Suprapubic skin (tissue), 4 donors: Measurements from ENCODE around the gene SCARB1.

ENCODE experiments used
- POLR2A ChIP-seq, 2 donors: fragments of 450-650 bp; IDR thresholded peaks; one replicate each; pipeline ENCODE4 v1.6.1; 2017; ENCODE audit warnings: antibody characterized with exemption in 2 of 2, mild to moderate bottlenecking in 2 of 2, moderate library complexity in 2 of 2
- POLR2AphosphoS5 ChIP-seq, 3 donors: sonication (generic); formaldehyde crosslinking; IDR thresholded peaks; one replicate each; pipeline ENCODE4 v1.6.1; 2017; ENCODE audit warnings: antibody characterized with exemption in 3 of 3
- TF ChIP-seq, protein P1 (sequence below), 2 donors: fragments of 200-600 bp in 1 of 2; fragments of 450-650 bp in 1 of 2; sonication (generic) in 1 of 2; IDR thresholded peaks; one replicate each; pipeline ENCODE4 v1.5.1; 2016 to 2019; ENCODE audit warnings: antibody characterized with exemption in 2 of 2, mild to moderate bottlenecking in 1 of 2, moderate library complexity in 1 of 2

GRCh38 chr12:124833693-124834122, 30.0 kb downstream of the SCARB1 start:
- TF ChIP-seq, protein P1, sequence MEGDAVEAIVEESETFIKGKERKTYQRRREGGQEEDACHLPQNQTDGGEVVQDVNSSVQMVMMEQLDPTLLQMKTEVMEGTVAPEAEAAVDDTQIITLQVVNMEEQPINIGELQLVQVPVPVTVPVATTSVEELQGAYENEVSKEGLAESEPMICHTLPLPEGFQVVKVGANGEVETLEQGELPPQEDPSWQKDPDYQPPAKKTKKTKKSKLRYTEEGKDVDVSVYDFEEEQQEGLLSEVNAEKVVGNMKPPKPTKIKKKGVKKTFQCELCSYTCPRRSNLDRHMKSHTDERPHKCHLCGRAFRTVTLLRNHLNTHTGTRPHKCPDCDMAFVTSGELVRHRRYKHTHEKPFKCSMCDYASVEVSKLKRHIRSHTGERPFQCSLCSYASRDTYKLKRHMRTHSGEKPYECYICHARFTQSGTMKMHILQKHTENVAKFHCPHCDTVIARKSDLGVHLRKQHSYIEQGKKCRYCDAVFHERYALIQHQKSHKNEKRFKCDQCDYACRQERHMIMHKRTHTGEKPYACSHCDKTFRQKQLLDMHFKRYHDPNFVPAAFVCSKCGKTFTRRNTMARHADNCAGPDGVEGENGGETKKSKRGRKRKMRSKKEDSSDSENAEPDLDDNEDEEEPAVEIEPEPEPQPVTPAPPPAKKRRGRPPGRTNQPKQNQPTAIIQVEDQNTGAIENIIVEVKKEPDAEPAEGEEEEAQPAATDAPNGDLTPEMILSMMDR (IDR thresholded peaks at IDR 0.05) = no peak
- TF ChIP-seq POLR2A (IDR thresholded peaks at IDR 0.05) (no peak), POLR2AphosphoS5 (IDR thresholded peaks at IDR 0.05) (no peak)
